Neural progenitor cell (in vitro differentiated cells): ENCODE measurements around the gene FADS1.

Experiments
- EZH2 ChIP-seq: fragments of 200-600 bp; sonication (generic); IDR thresholded peaks from 2 replicates; pipeline ENCODE4 v1.6.1; 2017; ENCODE audit warnings: antibody characterized with exemption, mild to moderate bottlenecking, moderate library complexity
- TF ChIP-seq, protein P1 (sequence below): fragments of 200-600 bp; sonication (generic); IDR thresholded peaks from 2 replicates; pipeline ENCODE4 v1.5.1; 2017; ENCODE audit warnings: antibody characterized with exemption, mild to moderate bottlenecking

DNA sequence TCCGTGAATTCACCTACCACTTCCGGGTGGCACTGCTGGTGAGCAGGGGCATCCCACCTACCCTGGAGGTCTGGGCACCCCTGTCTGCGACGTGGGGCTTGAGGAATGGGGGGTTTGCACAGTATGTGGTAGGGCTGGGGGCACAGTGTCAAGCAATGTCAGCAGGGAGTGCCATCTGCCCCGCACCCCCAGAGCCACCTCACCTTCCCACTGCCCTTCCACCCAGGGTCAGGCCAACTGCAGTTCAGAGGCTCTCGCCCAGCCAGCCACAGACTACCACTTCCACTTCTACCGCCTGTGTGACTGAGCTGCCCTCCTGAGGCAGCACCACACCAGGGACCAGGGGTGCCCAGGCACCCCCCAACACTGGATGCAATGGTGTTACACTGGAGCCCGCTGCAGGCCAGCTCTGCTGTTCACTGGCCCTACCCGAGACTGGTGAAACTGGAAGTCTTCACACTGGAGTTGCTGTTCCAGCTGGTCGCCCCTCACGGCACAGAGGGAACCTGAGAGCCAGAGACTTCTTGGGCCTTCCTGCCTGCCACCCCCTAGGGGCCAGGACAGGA, 30.9 kb downstream of the FADS1 start:
- TF ChIP-seq, protein P1, sequence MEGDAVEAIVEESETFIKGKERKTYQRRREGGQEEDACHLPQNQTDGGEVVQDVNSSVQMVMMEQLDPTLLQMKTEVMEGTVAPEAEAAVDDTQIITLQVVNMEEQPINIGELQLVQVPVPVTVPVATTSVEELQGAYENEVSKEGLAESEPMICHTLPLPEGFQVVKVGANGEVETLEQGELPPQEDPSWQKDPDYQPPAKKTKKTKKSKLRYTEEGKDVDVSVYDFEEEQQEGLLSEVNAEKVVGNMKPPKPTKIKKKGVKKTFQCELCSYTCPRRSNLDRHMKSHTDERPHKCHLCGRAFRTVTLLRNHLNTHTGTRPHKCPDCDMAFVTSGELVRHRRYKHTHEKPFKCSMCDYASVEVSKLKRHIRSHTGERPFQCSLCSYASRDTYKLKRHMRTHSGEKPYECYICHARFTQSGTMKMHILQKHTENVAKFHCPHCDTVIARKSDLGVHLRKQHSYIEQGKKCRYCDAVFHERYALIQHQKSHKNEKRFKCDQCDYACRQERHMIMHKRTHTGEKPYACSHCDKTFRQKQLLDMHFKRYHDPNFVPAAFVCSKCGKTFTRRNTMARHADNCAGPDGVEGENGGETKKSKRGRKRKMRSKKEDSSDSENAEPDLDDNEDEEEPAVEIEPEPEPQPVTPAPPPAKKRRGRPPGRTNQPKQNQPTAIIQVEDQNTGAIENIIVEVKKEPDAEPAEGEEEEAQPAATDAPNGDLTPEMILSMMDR = no peak
- no peak for TF ChIP-seq EZH2
